HepG2 (cell line): Measurements from ENCODE around the gene DDIT4. TPM values are rescaled to one million over a fixed set of nuclear protein-coding genes. Genes with fewer than 3 reads are reported as not detected.

Experiments
- CREB1 ChIP-seq, 2 experiments: fragments of 450-650 bp in 1 of 2; IDR thresholded peaks; 2 replicates each; pipeline ENCODE4 v1.6.1; 2016 to 2017; ENCODE audit warnings: control low read depth in 1 of 2, mild to moderate bottlenecking in 1 of 2, missing compliant biosample characterization in 1 of 2, missing genetic modification characterization in 1 of 2
- CREM ChIP-seq, 2 experiments: sonication (generic) in 1 of 2; formaldehyde crosslinking in 1 of 2; IDR thresholded peaks; 2 replicates each; pipeline versions ENCODE4 v1.4.0 to v1.6.1; 2016 to 2020; ENCODE audit warnings: antibody characterized with exemption in 1 of 2, mild to moderate bottlenecking in 1 of 2, missing genetic modification reagents in 1 of 2
- FOXC1 ChIP-seq: sonication (generic); formaldehyde crosslinking; IDR thresholded peaks from 2 replicates; pipeline ENCODE4 v1.8.0; 2022; ENCODE audit warnings: mild to moderate bottlenecking, missing genetic modification reagents, borderline replicate concordance
- GFI1 ChIP-seq: sonication (generic); formaldehyde crosslinking; IDR thresholded peaks from 2 replicates; pipeline ENCODE4 v1.5.0; 2020; ENCODE audit warnings: missing genetic modification reagents, mild to moderate bottlenecking, borderline replicate concordance
- KAT7 ChIP-seq: IDR thresholded peaks from 2 replicates; pipeline ENCODE4 v1.6.1; 2018; ENCODE audit warnings: borderline replicate concordance, missing compliant biosample characterization
- KLF6 ChIP-seq: IDR thresholded peaks from 2 replicates; pipeline ENCODE4 v1.8.0; 2016; ENCODE audit warnings: missing biosample characterization, missing genetic modification reagents
- KLF9 ChIP-seq: IDR thresholded peaks from 2 replicates; pipeline ENCODE4 v1.6.1; 2016; ENCODE audit warnings: low read depth
- MED13 ChIP-seq: sonication (generic); formaldehyde crosslinking; IDR thresholded peaks from 2 replicates; pipeline ENCODE4 v1.5.0; 2020; ENCODE audit warnings: missing genetic modification reagents
- NFIB ChIP-seq: sonication (generic); formaldehyde crosslinking; IDR thresholded peaks from 2 replicates; pipeline ENCODE4 v1.9.0; 2021; ENCODE audit warnings: missing genetic modification reagents, mild to moderate bottlenecking, borderline replicate concordance
- POLR2G ChIP-seq: fragments of 200-400 bp; formaldehyde crosslinking; IDR thresholded peaks from 2 replicates; pipeline ENCODE4 v1.6.1; 2018; ENCODE audit warnings: mild to moderate bottlenecking, low read depth, low read length, moderate library complexity
- RFX5 ChIP-seq: IDR thresholded peaks from 2 replicates; pipeline ENCODE4 v1.6.1; 2011; ENCODE audit warnings: low read depth, low read length, improper control_type of control experiment
- TBX3 ChIP-seq: fragments of 450-650 bp; IDR thresholded peaks from 2 replicates; pipeline ENCODE4 v1.6.1; 2017; ENCODE audit warnings: antibody characterized with exemption, mild to moderate bottlenecking, inconsistent platforms, borderline replicate concordance
- ZNF205 ChIP-seq: IDR thresholded peaks from 2 replicates; pipeline ENCODE4 v1.6.1; 2018; ENCODE audit warnings: missing biosample characterization, missing genetic modification reagents
- ZNF232 ChIP-seq: sonication (generic); formaldehyde crosslinking; IDR thresholded peaks from 2 replicates; pipeline ENCODE4 v1.4.0; 2020; ENCODE audit warnings: missing genetic modification reagents, borderline replicate concordance
- ZNF749 ChIP-seq: sonication (generic); formaldehyde crosslinking; IDR thresholded peaks from 2 replicates; pipeline ENCODE4 v1.8.0; 2022; ENCODE audit warnings: mild to moderate bottlenecking, missing genetic modification reagents, moderate library complexity, borderline replicate concordance
- ZNF770 ChIP-seq: sonication (generic); formaldehyde crosslinking; IDR thresholded peaks from 2 replicates; pipeline ENCODE4 v1.5.0; 2020; ENCODE audit warnings: mild to moderate bottlenecking, missing genetic modification reagents
- ZNF776 ChIP-seq: sonication (generic); formaldehyde crosslinking; IDR thresholded peaks from 2 replicates; pipeline ENCODE4 v1.4.0; 2020; ENCODE audit warnings: mild to moderate bottlenecking, missing genetic modification reagents
- ZNF777 ChIP-seq: sonication (generic); formaldehyde crosslinking; IDR thresholded peaks from 2 replicates; pipeline ENCODE4 v1.4.0; 2020; ENCODE audit warnings: missing genetic modification reagents
- ZNF879 ChIP-seq: sonication (generic); formaldehyde crosslinking; IDR thresholded peaks from 2 replicates; pipeline ENCODE4 v1.8.1; 2023; ENCODE audit warnings: missing genetic modification reagents
- polyA plus RNA-seq, 8 experiments: library from polyadenylated mRNA; depleted of rRNA in 3 of 8; stranded (reverse) in 7 of 8; unstranded in 1 of 8; fragments of >200 nt; fragmentation: Illumina TruSeq in 4 of 8; extraction: Trizol in 4 of 8; gene quantifications; 2 replicates each; pipeline versions ENCODE4 v1.2.1 to v1.2.3, GENCODE V29; 2011 to 2016; ENCODE audit warnings: low read depth in 4 of 8, missing spikeins in 1 of 8, mixed read lengths in 1 of 8; ENCODE audit not compliant: insufficient read depth in 1 of 8
- total RNA-seq, 5 experiments: library from RNA; depleted of rRNA; stranded (reverse); fragments of >200 nt; fragmentation: Illumina TruSeq; extraction: Trizol; gene quantifications; 2 replicates each; pipeline ENCODE4 v1.2.3, GENCODE V29; 2016; ENCODE audit warnings: low read depth in 1 of 5
- TF ChIP-seq, protein P1 (sequence below): sonication (generic); formaldehyde crosslinking; IDR thresholded peaks from 2 replicates; pipeline ENCODE4 v1.5.0; 2020; ENCODE audit warnings: mild to moderate bottlenecking, missing genetic modification reagents, moderate library complexity
- TF ChIP-seq, protein P2 (sequence below): fragments of 450-650 bp; IDR thresholded peaks from 2 replicates; pipeline ENCODE4 v1.6.1; 2017; ENCODE audit warnings: mild to moderate bottlenecking
- TF ChIP-seq, protein P3 (sequence below): sonication (generic); IDR thresholded peaks from 2 replicates; pipeline ENCODE4 v1.6.1; 2016; ENCODE audit warnings: low read depth, borderline replicate concordance

Gene DDIT4
- total and polyA plus RNA-seq, 2 of the 13 experiments (the other 11 are each of a cell fraction or from before 2014, with no cell fraction given) = 35.6 to 40.7 TPM

DNA sequence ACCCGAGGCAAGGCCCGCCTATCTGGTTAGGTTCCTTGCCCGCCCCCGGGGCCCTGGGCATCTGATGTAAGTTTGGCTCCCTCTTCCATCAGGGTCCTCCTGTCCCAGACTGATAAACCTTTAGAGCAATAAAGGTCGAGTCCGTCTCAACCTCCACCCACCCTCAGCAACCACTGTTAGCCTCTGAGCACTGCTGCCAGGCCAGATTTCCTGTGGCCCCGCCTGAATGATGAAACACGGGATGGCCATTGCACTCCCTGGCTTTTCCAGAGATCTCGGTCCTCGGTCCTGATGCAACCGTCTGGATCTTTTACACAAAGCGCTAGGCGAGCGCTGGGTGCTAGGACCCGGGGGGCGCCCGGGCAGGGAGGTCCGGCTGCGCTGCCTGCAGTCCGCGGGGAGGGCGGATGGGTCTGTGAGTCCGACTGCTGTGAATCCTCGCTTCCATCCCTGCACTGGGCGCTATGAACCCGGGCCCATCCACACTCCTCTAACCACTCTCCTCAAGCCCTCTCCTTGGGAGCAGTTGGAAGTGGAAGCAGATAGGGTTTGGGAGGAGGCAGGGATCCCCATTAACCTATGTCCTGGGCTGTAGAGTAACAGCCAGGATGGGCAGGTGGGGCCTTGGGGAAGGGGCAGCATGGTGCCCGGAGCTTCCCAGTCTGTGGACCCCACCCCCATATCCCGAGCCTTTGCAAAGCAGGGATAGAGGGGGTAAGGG, 875 bp upstream of the DDIT4 start (continued):
- 0 out of 2 replicates have a peak, but pooled peaks have one; percentile 11 for TF ChIP-seq CREM (IDR thresholded peaks at IDR 0.05)
- no peak for TF ChIP-seq CREM (CRISPR knock-in tag; IDR thresholded peaks at IDR 0.05)
- TF ChIP-seq, protein P1, sequence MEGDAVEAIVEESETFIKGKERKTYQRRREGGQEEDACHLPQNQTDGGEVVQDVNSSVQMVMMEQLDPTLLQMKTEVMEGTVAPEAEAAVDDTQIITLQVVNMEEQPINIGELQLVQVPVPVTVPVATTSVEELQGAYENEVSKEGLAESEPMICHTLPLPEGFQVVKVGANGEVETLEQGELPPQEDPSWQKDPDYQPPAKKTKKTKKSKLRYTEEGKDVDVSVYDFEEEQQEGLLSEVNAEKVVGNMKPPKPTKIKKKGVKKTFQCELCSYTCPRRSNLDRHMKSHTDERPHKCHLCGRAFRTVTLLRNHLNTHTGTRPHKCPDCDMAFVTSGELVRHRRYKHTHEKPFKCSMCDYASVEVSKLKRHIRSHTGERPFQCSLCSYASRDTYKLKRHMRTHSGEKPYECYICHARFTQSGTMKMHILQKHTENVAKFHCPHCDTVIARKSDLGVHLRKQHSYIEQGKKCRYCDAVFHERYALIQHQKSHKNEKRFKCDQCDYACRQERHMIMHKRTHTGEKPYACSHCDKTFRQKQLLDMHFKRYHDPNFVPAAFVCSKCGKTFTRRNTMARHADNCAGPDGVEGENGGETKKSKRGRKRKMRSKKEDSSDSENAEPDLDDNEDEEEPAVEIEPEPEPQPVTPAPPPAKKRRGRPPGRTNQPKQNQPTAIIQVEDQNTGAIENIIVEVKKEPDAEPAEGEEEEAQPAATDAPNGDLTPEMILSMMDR = 0 out of 2 replicates have a peak, but pooled peaks have one; percentile 8
- TF ChIP-seq RFX5 = peak; percentile 43
- 0 out of 2 replicates have a peak, but pooled peaks have one; percentile 84 for TF ChIP-seq FOXC1 (CRISPR knock-in tag)
- TF ChIP-seq NFIB (CRISPR knock-in tag) = no peak
- TF ChIP-seq ZNF232 (CRISPR knock-in tag) = no peak
- TF ChIP-seq GFI1 (CRISPR knock-in tag) = no peak; the same call in 1 of the 2 replicates
- peak; percentile 44; the same call in 1 of the 2 replicates for TF ChIP-seq MED13
- TF ChIP-seq KAT7 (CRISPR knock-in tag) = peak; percentile 68; the same call in 1 of the 2 replicates
- TF ChIP-seq ZNF749 (CRISPR knock-in tag) = peak; percentile 78; the same call in 1 of the 2 replicates
- peak; percentile 42; the same call in 1 of the 2 replicates for TF ChIP-seq TBX3
- TF ChIP-seq ZNF777 (CRISPR knock-in tag) = peak; percentile 21; the same call in 1 of the 2 replicates
- no peak for TF ChIP-seq ZNF879 (CRISPR knock-in tag)
- TF ChIP-seq ZNF770 (CRISPR knock-in tag) = peak; percentile 37; the same call in 1 of the 2 replicates
- TF ChIP-seq, protein P2, sequence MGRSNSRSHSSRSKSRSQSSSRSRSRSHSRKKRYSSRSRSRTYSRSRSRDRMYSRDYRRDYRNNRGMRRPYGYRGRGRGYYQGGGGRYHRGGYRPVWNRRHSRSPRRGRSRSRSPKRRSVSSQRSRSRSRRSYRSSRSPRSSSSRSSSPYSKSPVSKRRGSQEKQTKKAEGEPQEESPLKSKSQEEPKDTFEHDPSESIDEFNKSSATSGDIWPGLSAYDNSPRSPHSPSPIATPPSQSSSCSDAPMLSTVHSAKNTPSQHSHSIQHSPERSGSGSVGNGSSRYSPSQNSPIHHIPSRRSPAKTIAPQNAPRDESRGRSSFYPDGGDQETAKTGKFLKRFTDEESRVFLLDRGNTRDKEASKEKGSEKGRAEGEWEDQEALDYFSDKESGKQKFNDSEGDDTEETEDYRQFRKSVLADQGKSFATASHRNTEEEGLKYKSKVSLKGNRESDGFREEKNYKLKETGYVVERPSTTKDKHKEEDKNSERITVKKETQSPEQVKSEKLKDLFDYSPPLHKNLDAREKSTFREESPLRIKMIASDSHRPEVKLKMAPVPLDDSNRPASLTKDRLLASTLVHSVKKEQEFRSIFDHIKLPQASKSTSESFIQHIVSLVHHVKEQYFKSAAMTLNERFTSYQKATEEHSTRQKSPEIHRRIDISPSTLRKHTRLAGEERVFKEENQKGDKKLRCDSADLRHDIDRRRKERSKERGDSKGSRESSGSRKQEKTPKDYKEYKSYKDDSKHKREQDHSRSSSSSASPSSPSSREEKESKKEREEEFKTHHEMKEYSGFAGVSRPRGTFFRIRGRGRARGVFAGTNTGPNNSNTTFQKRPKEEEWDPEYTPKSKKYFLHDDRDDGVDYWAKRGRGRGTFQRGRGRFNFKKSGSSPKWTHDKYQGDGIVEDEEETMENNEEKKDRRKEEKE = no peak
- TF ChIP-seq CREB1 (IDR thresholded peaks at IDR 0.05) = no peak
- TF ChIP-seq CREB1 (CRISPR knock-in tag; IDR thresholded peaks at IDR 0.05) = peak; percentile 52; the same call in 1 of the 2 replicates
- TF ChIP-seq, protein P3, sequence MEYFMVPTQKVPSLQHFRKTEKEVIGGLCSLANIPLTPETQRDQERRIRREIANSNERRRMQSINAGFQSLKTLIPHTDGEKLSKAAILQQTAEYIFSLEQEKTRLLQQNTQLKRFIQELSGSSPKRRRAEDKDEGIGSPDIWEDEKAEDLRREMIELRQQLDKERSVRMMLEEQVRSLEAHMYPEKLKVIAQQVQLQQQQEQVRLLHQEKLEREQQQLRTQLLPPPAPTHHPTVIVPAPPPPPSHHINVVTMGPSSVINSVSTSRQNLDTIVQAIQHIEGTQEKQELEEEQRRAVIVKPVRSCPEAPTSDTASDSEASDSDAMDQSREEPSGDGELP = peak; percentile 45; the same call in 1 of the 2 replicates
- peak; percentile 89 for TF ChIP-seq ZNF205
- peak; percentile 74 for TF ChIP-seq POLR2G
- peak; percentile 99 for TF ChIP-seq KLF6 (CRISPR knock-in tag)
- no peak for TF ChIP-seq KLF9 (CRISPR knock-in tag)
- peak; percentile 54; the same call in 1 of the 2 replicates for TF ChIP-seq ZNF776
